GM23338 (cell line): ENCODE measurements around the gene CDK16. TPM values are rescaled to one million over a fixed set of nuclear protein-coding genes. Genes with fewer than 3 reads are reported as not detected.

Source experiments
- ATAC-seq: fragments of 200-7000 bp; cut with Tn5 transposase; 3 replicates; pipeline ENCODE4 v1.9.1; 2020
- DNase-seq: peaks from one replicate; pipeline ENCODE4 v3.0.0-alpha.2; 2015; ENCODE audit warnings: low spot score
- H2AFZ ChIP-seq: fragments of 200-600 bp; sonication (generic); 2 replicates; pipeline ENCODE4 v1.8.0; 2016; ENCODE audit warnings: antibody characterized with exemption, mild to moderate bottlenecking, moderate library complexity
- H3F3A ChIP-seq: fragments of 200-600 bp; sonication (generic); replicated peaks from 2 replicates; pipeline ENCODE4 v1.8.0; 2017; ENCODE audit warnings: antibody characterized with exemption, mixed run types, low read depth
- H3K27ac ChIP-seq: fragments of 200-600 bp; sonication (generic); 2 replicates; pipeline ENCODE4 v1.6.1; 2016; ENCODE audit warnings: low read depth
- H3K27me3 ChIP-seq: fragments of 200-600 bp; sonication (generic); 2 replicates; pipeline ENCODE4 v1.8.0; 2016; ENCODE audit warnings: mild to moderate bottlenecking, mixed run types, moderate library complexity; ENCODE audit not compliant: insufficient read depth
- H3K36me3 ChIP-seq: fragments of 200-600 bp; sonication (generic); 2 replicates; pipeline ENCODE4 v1.8.0; 2016; ENCODE audit warnings: mild to moderate bottlenecking; ENCODE audit not compliant: insufficient read depth
- H3K4me1 ChIP-seq: fragments of 200-600 bp; sonication (generic); 2 replicates; pipeline ENCODE4 v1.8.0; 2016; ENCODE audit warnings: mild to moderate bottlenecking, moderate library complexity; ENCODE audit not compliant: insufficient read depth
- H3K4me2 ChIP-seq: fragments of 200-600 bp; sonication (generic); 2 replicates; pipeline ENCODE4 v1.7.1; 2017; ENCODE audit warnings: mixed run types
- H3K4me3 ChIP-seq: fragments of 200-600 bp; sonication (generic); 2 replicates; pipeline ENCODE4 v1.6.1; 2016; ENCODE audit warnings: mixed run types
- H3K79me2 ChIP-seq: fragments of 200-600 bp; sonication (generic); replicated peaks from 2 replicates; pipeline ENCODE4 v1.8.0; 2017; ENCODE audit warnings: mild to moderate bottlenecking; ENCODE audit not compliant: insufficient read depth
- H3K9me2 ChIP-seq: fragments of 200-600 bp; sonication (generic); 2 replicates; pipeline ENCODE4 v1.8.0; 2017; ENCODE audit not compliant: insufficient read depth
- H4K20me1 ChIP-seq: fragments of 200-600 bp; sonication (generic); replicated peaks from 2 replicates; pipeline ENCODE4 v1.8.0; 2017; ENCODE audit warnings: mild to moderate bottlenecking; ENCODE audit not compliant: insufficient read depth
- H3K27ac Mint-ChIP-seq: 2 replicates; pipeline ENCODE4 v1.8.0; 2020; ENCODE audit warnings: inconsistent platforms, mild to moderate bottlenecking, moderate library complexity, mixed read lengths
- H3K27me3 Mint-ChIP-seq: 3 replicates; pipeline ENCODE4 v1.8.0; 2022; ENCODE audit warnings: low read depth, mild to moderate bottlenecking, moderate library complexity, mixed read lengths, inconsistent platforms; ENCODE audit not compliant: insufficient read depth, poor library complexity
- H3K36me3 Mint-ChIP-seq: 3 replicates; pipeline ENCODE4 v1.8.0; 2021; ENCODE audit warnings: low read depth, mild to moderate bottlenecking, inconsistent platforms, moderate library complexity, mixed read lengths
- H3K4me1 Mint-ChIP-seq: 3 replicates; pipeline ENCODE4 v1.8.0; 2020; ENCODE audit warnings: mild to moderate bottlenecking, inconsistent platforms, mixed read lengths
- H3K4me3 Mint-ChIP-seq: 3 replicates; pipeline ENCODE4 v1.8.0; 2021; ENCODE audit warnings: moderate library complexity, mild to moderate bottlenecking, inconsistent platforms, mixed read lengths
- H3K9me3 Mint-ChIP-seq: 3 replicates; pipeline ENCODE4 v1.8.0; 2020; ENCODE audit warnings: moderate library complexity, mild to moderate bottlenecking, inconsistent platforms, mixed read lengths
- CREB1 ChIP-seq: fragments of 250-450 bp; sonication (Bioruptor Pico); IDR thresholded peaks from 2 replicates; pipeline ENCODE4 v1.5.0; 2020; ENCODE audit warnings: low read depth, mild to moderate bottlenecking, moderate library complexity
- EZH2 ChIP-seq: fragments of 200-600 bp; sonication (generic); IDR thresholded peaks from one replicate; pipeline ENCODE4 v1.8.0; 2017; ENCODE audit warnings: antibody characterized with exemption, mild to moderate bottlenecking, low read depth; ENCODE audit not compliant: unreplicated experiment
- EZH2phosphoT487 ChIP-seq: fragments of 200-600 bp; sonication (generic); IDR thresholded peaks from one replicate; pipeline ENCODE4 v1.8.1; 2018; ENCODE audit warnings: antibody characterized with exemption; ENCODE audit not compliant: unreplicated experiment
- JUNB ChIP-seq: IDR thresholded peaks from one replicate; pipeline ENCODE4 v1.6.1; 2016; ENCODE audit warnings: antibody characterized with exemption; ENCODE audit not compliant: unreplicated experiment
- NANOG ChIP-seq: IDR thresholded peaks from 2 replicates; pipeline ENCODE4 v1.6.1; 2016; ENCODE audit warnings: antibody characterized with exemption, borderline replicate concordance
- ZNF114 ChIP-seq: fragments of 250-450 bp; sonication (Bioruptor Pico); IDR thresholded peaks from 2 replicates; pipeline ENCODE4 v1.5.0; 2020; ENCODE audit warnings: mild to moderate bottlenecking, moderate library complexity
- ZNF331 ChIP-seq: fragments of 250-450 bp; sonication (Bioruptor Pico); IDR thresholded peaks from 2 replicates; pipeline ENCODE4 v1.5.0; 2020; ENCODE audit warnings: low read depth, mild to moderate bottlenecking, moderate library complexity
- ZNF462 ChIP-seq: fragments of 250-450 bp; sonication (Bioruptor Pico); IDR thresholded peaks from 2 replicates; pipeline ENCODE4 v1.5.0; 2020; ENCODE audit warnings: mild to moderate bottlenecking, moderate library complexity
- polyA plus RNA-seq: library from polyadenylated mRNA; unstranded; fragments of >200 nt; fragmentation: Nextera tagmentation; extraction: Ambion mirVana; gene quantifications from 2 replicates; pipeline ENCODE4 v1.2.1, GENCODE V29; 2016
- total RNA-seq: library from RNA; depleted of rRNA; stranded (reverse); fragments of >200 nt; shearing (Covaris generic); gene quantifications from 2 replicates; pipeline ENCODE4 v1.2.3, GENCODE V29; 2014
- TF ChIP-seq, protein P1 (sequence below): IDR thresholded peaks from one replicate; pipeline ENCODE4 v1.6.1; 2018; ENCODE audit warnings: antibody characterized with exemption; ENCODE audit not compliant: unreplicated experiment
- TF ChIP-seq, protein P2 (sequence below): IDR thresholded peaks from 2 replicates; pipeline ENCODE4 v1.6.1; 2016; ENCODE audit warnings: antibody characterized with exemption

Gene CDK16
- total and polyA plus RNA-seq, 2 experiments from 2014 or later: 58.9 to 158 TPM

DNA sequence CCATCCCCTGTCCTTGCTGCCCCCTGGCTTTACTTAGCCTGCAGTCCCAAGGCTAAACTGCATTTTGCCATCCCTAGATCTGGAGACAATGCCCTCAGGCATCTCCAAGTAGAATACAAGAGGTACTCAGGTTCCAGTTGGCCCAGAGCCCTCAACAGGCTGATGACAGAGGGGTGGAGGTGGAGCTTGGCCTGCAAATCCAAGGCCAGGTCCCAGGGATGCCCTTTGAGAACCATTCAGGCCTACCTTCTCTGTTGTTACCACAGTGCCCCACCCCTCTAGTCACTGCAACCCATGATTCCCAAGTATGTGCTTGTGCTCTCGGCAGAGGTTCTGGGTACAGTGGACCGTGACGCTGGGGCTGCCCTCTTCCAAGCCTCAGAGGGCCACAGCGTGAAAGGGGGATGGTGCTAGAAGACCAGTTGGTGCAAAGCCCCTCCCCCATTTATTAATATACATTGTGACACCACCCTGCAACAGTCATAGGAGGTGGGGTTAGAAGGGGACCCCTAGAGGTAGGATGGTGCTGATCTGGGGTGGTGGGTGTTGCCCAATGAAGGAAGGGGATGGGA is 31.3 kb upstream of the CDK16 start (continued):
- TF ChIP-seq CREB1 (CRISPR knock-in tag) (no peak), EZH2phosphoT487 (no peak), ZNF331 (CRISPR knock-in tag) (no peak), JUNB (no peak)
- TF ChIP-seq, protein P1, sequence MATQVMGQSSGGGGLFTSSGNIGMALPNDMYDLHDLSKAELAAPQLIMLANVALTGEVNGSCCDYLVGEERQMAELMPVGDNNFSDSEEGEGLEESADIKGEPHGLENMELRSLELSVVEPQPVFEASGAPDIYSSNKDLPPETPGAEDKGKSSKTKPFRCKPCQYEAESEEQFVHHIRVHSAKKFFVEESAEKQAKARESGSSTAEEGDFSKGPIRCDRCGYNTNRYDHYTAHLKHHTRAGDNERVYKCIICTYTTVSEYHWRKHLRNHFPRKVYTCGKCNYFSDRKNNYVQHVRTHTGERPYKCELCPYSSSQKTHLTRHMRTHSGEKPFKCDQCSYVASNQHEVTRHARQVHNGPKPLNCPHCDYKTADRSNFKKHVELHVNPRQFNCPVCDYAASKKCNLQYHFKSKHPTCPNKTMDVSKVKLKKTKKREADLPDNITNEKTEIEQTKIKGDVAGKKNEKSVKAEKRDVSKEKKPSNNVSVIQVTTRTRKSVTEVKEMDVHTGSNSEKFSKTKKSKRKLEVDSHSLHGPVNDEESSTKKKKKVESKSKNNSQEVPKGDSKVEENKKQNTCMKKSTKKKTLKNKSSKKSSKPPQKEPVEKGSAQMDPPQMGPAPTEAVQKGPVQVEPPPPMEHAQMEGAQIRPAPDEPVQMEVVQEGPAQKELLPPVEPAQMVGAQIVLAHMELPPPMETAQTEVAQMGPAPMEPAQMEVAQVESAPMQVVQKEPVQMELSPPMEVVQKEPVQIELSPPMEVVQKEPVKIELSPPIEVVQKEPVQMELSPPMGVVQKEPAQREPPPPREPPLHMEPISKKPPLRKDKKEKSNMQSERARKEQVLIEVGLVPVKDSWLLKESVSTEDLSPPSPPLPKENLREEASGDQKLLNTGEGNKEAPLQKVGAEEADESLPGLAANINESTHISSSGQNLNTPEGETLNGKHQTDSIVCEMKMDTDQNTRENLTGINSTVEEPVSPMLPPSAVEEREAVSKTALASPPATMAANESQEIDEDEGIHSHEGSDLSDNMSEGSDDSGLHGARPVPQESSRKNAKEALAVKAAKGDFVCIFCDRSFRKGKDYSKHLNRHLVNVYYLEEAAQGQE: no peak

DNA sequence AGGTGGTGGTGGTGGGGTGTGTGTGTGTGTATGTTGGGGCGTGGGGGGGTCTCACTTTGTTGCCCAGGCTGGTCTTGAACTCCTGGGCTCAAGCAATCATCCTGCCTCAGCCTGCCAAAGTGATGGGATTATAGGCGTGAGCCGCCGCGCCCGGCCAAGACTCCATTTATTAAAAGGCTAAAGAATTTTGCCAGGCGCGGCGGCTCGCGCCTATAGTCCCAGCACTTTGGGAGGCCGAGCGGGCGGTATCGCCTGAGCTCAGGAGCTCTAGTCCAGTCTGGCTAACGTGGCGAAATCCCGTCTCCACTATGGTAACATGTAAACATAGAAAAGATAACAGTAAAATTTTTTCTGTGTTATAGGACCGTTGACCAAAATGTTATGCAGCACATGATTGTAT is 28.6 kb upstream of the CDK16 start:
- Mint-ChIP-seq H3K4me3 (no peak overlapping the region), H3K36me3 (peaks cover 27% of the 10 kb centered on the region), H3K27ac (no peak overlapping the region), H3K9me3 (no peaks in the 10 kb centered on the region), H3K27me3 (peaks cover 13% of the 10 kb centered on the region), H3K4me1 (peaks cover 16% of the 10 kb centered on the region)
- Histone ChIP-seq H2AFZ (no peak overlapping the region), H3K27ac (no peak overlapping the region), H3K79me2 (peaks cover 17% of the 10 kb centered on the region), H3K9me2 (no peaks in the 10 kb centered on the region), H4K20me1 (peaks cover 8% of the 10 kb centered on the region; the same call in 1 of the 2 replicates), H3K4me2 (peak overlapping the region; percentile 72), H3K4me1 (peaks cover 12% of the 10 kb centered on the region), H3F3A (0 out of 2 replicates have a peak, but pooled peaks cover 2% of the 10 kb centered on the region), H3K27me3 (no peaks in the 10 kb centered on the region), H3K36me3 (no peaks in the 10 kb centered on the region), H3K4me3 (peak overlapping the region; percentile 82)
- TF ChIP-seq, protein P2, sequence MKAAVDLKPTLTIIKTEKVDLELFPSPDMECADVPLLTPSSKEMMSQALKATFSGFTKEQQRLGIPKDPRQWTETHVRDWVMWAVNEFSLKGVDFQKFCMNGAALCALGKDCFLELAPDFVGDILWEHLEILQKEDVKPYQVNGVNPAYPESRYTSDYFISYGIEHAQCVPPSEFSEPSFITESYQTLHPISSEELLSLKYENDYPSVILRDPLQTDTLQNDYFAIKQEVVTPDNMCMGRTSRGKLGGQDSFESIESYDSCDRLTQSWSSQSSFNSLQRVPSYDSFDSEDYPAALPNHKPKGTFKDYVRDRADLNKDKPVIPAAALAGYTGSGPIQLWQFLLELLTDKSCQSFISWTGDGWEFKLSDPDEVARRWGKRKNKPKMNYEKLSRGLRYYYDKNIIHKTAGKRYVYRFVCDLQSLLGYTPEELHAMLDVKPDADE: no peak
- no peak for TF ChIP-seq NANOG
- no peak for TF ChIP-seq ZNF462
- TF ChIP-seq CREB1 (CRISPR knock-in tag): no peak
- no peak for TF ChIP-seq ZNF331 (CRISPR knock-in tag)
- TF ChIP-seq, protein P1: no peak
- TF ChIP-seq EZH2phosphoT487: no peak
- no peak for TF ChIP-seq EZH2
- TF ChIP-seq ZNF114: no peak
- DNase-seq (peak; percentile 42), ATAC-seq (no peak)
